Lower lobe of right lung (tissue), 2 donors: ENCODE data around the gene OR5B2. TPM values are rescaled to one million over a fixed set of nuclear protein-coding genes. Genes with fewer than 3 reads are reported as not detected.

ENCODE experiments used
- ATAC-seq, 2 donors: fragments of 200-7000 bp; cut with Tn5 transposase; one replicate each; pipeline ENCODE4 v1.9.1; 2020 to 2022; ENCODE audit warnings: mild to moderate bottlenecking in 2 of 2, moderate library complexity in 2 of 2
- DNase-seq: peaks from one replicate; pipeline ENCODE4 v3.0.0-alpha.2; 2020
- H3K27ac ChIP-seq: fragments of 200-600 bp; one replicate; pipeline ENCODE4 v1.8.0; 2022
- H3K27me3 ChIP-seq: fragments of 200-600 bp; one replicate; pipeline ENCODE4 v1.8.0; 2022; ENCODE audit warnings: low read depth
- H3K36me3 ChIP-seq: fragments of 200-600 bp; one replicate; pipeline ENCODE4 v1.8.0; 2022; ENCODE audit warnings: mild to moderate bottlenecking
- H3K4me1 ChIP-seq: fragments of 200-600 bp; one replicate; pipeline ENCODE4 v1.8.0; 2022
- H3K4me3 ChIP-seq: fragments of 200-600 bp; one replicate; pipeline ENCODE4 v1.8.0; 2022; ENCODE audit warnings: mild to moderate bottlenecking
- H3K9me3 ChIP-seq: fragments of 200-600 bp; one replicate; pipeline ENCODE4 v1.8.0; 2022
- intact Hi-C: fragments of 100-400 bp; cut with DNase I; formaldehyde crosslinking; loops from one replicate; pipeline ENCODE4 v1.11.0; 2022
- total RNA-seq: library from RNA; stranded (reverse); fragmentation: NEBNext Ultra II Directional; extraction: Animal tissue kit (Norgen Biotek cat#: 25700); gene quantifications from one replicate; pipeline ENCODE4 v1.2.1, GENCODE V29; 2021
- TF ChIP-seq, protein P1 (sequence below): fragments of 200-600 bp; IDR thresholded peaks from one replicate; pipeline ENCODE4 v1.8.0; 2022; ENCODE audit warnings: antibody characterized with exemption, mild to moderate bottlenecking
- donor health status: DM: no; HTN: yes; CAD: no; lungs with severe emphysema.

The OR5B2 gene
- total RNA-seq, 1 donor from 2014 or later = not detected

DNA sequence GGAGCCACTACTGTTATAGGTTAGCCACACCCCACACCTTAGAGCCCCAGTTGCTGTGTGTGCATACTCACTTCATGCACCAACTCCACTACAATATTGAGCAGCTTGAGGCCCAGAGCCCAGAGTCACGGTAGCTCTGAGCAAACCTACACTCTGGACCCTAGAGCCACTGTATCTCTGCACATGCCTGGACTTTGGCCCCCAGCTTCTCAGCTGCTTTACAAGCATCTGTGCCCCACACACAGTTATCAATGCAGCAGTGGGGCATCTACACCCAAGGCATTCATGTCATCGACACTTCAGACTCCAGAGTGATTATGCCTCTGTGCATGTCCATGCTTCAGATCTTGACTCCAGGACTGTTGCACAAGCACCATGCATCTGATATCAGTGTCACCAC lies 16.4 kb upstream of the OR5B2 start:
- Histone ChIP-seq H3K27ac (no peak overlapping the region), H3K4me1 (no peaks in the 10 kb centered on the region), H3K9me3 (peaks cover 6% of the 10 kb centered on the region), H3K36me3 (no peaks in the 10 kb centered on the region), H3K4me3 (no peak overlapping the region), H3K27me3 (no peaks in the 10 kb centered on the region)
- no peak for ATAC-seq
- intact Hi-C loops = no loop called here
- TF ChIP-seq, protein P1, sequence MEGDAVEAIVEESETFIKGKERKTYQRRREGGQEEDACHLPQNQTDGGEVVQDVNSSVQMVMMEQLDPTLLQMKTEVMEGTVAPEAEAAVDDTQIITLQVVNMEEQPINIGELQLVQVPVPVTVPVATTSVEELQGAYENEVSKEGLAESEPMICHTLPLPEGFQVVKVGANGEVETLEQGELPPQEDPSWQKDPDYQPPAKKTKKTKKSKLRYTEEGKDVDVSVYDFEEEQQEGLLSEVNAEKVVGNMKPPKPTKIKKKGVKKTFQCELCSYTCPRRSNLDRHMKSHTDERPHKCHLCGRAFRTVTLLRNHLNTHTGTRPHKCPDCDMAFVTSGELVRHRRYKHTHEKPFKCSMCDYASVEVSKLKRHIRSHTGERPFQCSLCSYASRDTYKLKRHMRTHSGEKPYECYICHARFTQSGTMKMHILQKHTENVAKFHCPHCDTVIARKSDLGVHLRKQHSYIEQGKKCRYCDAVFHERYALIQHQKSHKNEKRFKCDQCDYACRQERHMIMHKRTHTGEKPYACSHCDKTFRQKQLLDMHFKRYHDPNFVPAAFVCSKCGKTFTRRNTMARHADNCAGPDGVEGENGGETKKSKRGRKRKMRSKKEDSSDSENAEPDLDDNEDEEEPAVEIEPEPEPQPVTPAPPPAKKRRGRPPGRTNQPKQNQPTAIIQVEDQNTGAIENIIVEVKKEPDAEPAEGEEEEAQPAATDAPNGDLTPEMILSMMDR = no peak
- no peak for DNase-seq

- intact Hi-C loops = no loop called here
- H3K27me3 ChIP-seq = no peaks in the 10 kb centered on the region
- no peak for ATAC-seq
- H3K27ac ChIP-seq = no peak within 1 kb of the TSS
- H3K36me3 ChIP-seq = no peaks in the 10 kb centered on the region
- peaks cover 6% of the 10 kb centered on the region for H3K9me3 ChIP-seq
- H3K4me1 ChIP-seq = no peaks in the 10 kb centered on the region
- TF ChIP-seq, protein P1 = no peak
- no peak within 1 kb of the TSS for H3K4me3 ChIP-seq
- DNase-seq = no peak
These were observed 14.2 kb upstream of the OR5B2 start, which contains the start of gene OR5B12 for GRCh38 chr11:58442136-58442535. Gene OR5B12 (minus strand): TSS chr11:58442236. CDS start chr11:58440151, 2,085 bp downstream.

GRCh38 chr11:58438486-58438885 lies 10.6 kb upstream of the OR5B2 start:
- H3K27me3 ChIP-seq = no peaks in the 10 kb centered on the region
- H3K4me1 ChIP-seq = no peaks in the 10 kb centered on the region
- no peaks in the 10 kb centered on the region for H3K9me3 ChIP-seq
- H3K27ac ChIP-seq = no peak overlapping the region
- intact Hi-C loops = no loop called here
- no peak overlapping the region for H3K4me3 ChIP-seq
- H3K36me3 ChIP-seq = no peaks in the 10 kb centered on the region
- DNase-seq (no peak), ATAC-seq (no peak)
- TF ChIP-seq, protein P1 = no peak

- no peaks in the 10 kb centered on the region for H3K36me3 ChIP-seq
- TF ChIP-seq, protein P1 = no peak
- DNase-seq (no peak), ATAC-seq (no peak)
- no peaks in the 10 kb centered on the region for H3K27me3 ChIP-seq
- no peaks in the 10 kb centered on the region for H3K9me3 ChIP-seq
- H3K27ac ChIP-seq = no peak overlapping the region
- no peaks in the 10 kb centered on the region for H3K4me1 ChIP-seq
- intact Hi-C loops = no loop called here
- no peak overlapping the region for H3K4me3 ChIP-seq
These were observed 6.3 kb upstream of the OR5B2 start for GRCh38 chr11:58434217-58434616.

DNA sequence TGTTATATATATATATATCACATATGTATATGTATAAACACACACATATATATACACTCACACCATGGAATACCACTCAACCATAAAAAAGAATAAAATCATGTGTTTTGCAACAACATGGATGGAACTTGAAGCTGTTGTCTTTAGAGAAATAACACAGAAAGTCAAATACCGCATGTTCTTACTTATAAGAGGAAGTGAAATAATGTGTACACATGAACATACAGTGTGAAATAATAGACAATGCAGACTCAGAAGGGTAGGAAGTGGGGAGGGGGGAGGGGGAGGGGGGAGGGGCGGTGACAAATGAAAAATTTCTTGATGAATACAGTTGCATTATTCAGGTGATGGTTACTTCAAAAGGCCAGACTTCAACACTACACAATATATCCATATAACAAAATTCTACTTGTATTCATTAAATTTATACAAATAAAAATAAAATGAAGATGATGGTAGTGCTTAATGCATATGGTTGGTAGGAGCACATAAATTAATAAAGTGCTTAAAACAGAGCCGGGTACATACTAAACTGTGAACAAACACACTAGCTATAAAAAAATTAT lies 5.8 kb upstream of the OR5B2 start:
- Histone ChIP-seq H3K4me3 (no peak overlapping the region), H3K27ac (no peak overlapping the region), H3K9me3 (no peaks in the 10 kb centered on the region), H3K27me3 (no peaks in the 10 kb centered on the region), H3K4me1 (no peaks in the 10 kb centered on the region), H3K36me3 (no peaks in the 10 kb centered on the region)
- TF ChIP-seq, protein P1 = no peak
- no peak for ATAC-seq
- DNase-seq = no peak
- intact Hi-C loops = no loop called here

GRCh38 chr11:58429273-58429672 lies 1.4 kb upstream of the OR5B2 start:
- TF ChIP-seq, protein P1 = no peak
- DNase-seq = no peak
- H3K4me1 ChIP-seq = no peaks in the 10 kb centered on the region
- no peak for ATAC-seq
- no peaks in the 10 kb centered on the region for H3K27me3 ChIP-seq
- H3K4me3 ChIP-seq = no peak overlapping the region
- H3K27ac ChIP-seq = no peak overlapping the region
- intact Hi-C loops = no loop called here
- H3K36me3 ChIP-seq = no peaks in the 10 kb centered on the region
- no peaks in the 10 kb centered on the region for H3K9me3 ChIP-seq
